Left ventricle myocardium inferior (tissue), 1 donor: ENCODE data around the gene NSDHL. TPM values are rescaled to one million over a fixed set of nuclear protein-coding genes. Genes with fewer than 3 reads are reported as not detected.

ENCODE experiments used
- DNase-seq: peaks from one replicate; pipeline ENCODE4 v3.0.0-alpha.2; 2020
- H3K27ac ChIP-seq: fragments of 200-600 bp; replicated peaks from 2 replicates; pipeline ENCODE4 v1.8.0; 2021
- H3K27me3 ChIP-seq: fragments of 200-600 bp; 2 replicates; pipeline ENCODE4 v1.8.0; 2021; ENCODE audit warnings: low read depth
- H3K36me3 ChIP-seq: fragments of 200-600 bp; 2 replicates; pipeline ENCODE4 v1.8.0; 2021
- H3K4me1 ChIP-seq: fragments of 200-600 bp; 2 replicates; pipeline ENCODE4 v1.8.0; 2021
- H3K4me3 ChIP-seq: fragments of 200-600 bp; 2 replicates; pipeline ENCODE4 v1.8.0; 2021; ENCODE audit warnings: mild to moderate bottlenecking, moderate library complexity
- H3K9me3 ChIP-seq: fragments of 200-600 bp; replicated peaks from 2 replicates; pipeline ENCODE4 v1.8.0; 2021
- intact Hi-C: fragments of 100-400 bp; cut with micrococcal nuclease; formaldehyde crosslinking; loops from one replicate; pipeline ENCODE4 v1.11.0; 2022
- total RNA-seq: library from RNA; stranded (reverse); fragmentation: NEBNext Ultra II Directional; extraction: Animal tissue kit (Norgen Biotek cat#: 25700); gene quantifications from one replicate; pipeline ENCODE4 v1.2.1, GENCODE V29; 2021
- TF ChIP-seq, protein P1 (sequence below): fragments of 200-600 bp; IDR thresholded peaks from 2 replicates; pipeline ENCODE4 v1.8.0; 2021; ENCODE audit warnings: antibody characterized with exemption, mild to moderate bottlenecking, borderline replicate concordance
- donor health status: DM: no; HTN: yes; CAD: no; lungs with severe emphysema.

The NSDHL gene
- total RNA-seq, 1 donor from 2014 or later, result 11.4 TPM

DNA sequence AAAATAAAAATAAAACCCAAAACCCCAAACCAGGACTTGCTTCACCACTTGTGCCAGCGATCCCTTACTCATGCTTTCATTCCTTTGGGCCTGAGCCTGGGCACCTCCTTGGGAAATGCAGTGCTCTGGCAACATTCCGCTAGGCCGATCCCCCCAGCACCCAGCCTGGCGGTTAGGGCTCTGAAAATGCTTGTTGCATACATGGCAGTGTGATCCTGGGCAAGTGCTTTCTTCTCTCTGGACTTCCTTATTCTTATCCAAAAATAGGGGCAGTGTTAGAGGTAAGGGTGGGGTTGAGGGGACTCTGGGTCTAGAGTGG lies 71.6 kb downstream of the NSDHL start:
- Histone ChIP-seq H3K4me1 (peaks cover 9% of the 10 kb centered on the region), H3K27me3 (peaks cover 9% of the 10 kb centered on the region), H3K9me3 (no peaks in the 10 kb centered on the region), H3K4me3 (no peak overlapping the region), H3K27ac (no peak overlapping the region), H3K36me3 (no peaks in the 10 kb centered on the region)
- TF ChIP-seq, protein P1, sequence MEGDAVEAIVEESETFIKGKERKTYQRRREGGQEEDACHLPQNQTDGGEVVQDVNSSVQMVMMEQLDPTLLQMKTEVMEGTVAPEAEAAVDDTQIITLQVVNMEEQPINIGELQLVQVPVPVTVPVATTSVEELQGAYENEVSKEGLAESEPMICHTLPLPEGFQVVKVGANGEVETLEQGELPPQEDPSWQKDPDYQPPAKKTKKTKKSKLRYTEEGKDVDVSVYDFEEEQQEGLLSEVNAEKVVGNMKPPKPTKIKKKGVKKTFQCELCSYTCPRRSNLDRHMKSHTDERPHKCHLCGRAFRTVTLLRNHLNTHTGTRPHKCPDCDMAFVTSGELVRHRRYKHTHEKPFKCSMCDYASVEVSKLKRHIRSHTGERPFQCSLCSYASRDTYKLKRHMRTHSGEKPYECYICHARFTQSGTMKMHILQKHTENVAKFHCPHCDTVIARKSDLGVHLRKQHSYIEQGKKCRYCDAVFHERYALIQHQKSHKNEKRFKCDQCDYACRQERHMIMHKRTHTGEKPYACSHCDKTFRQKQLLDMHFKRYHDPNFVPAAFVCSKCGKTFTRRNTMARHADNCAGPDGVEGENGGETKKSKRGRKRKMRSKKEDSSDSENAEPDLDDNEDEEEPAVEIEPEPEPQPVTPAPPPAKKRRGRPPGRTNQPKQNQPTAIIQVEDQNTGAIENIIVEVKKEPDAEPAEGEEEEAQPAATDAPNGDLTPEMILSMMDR, result no peak
- no peak for DNase-seq
- intact Hi-C loops, result no loop called here

DNA sequence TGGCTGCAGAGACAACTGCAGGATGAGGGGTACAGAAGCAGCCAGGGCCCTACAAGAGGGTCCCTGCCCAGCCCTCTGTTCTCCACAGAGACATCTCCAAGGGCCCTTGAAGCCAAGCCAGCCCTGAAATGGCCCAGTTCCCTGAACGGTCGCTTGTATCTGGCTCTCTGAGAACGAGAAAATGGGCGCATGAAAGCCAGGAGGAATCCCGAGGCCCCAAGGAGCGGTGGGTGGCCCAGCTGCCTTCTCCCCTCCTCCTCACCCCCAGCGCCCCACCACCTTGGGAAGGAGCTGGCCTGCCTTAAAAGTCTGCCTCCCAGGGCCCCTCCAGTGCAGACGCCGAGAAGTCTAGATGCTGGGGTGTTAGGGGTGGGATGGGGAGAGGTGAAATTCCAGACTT lies 72.7 kb downstream of the NSDHL start:
- Histone ChIP-seq H3K36me3 (no peaks in the 10 kb centered on the region), H3K9me3 (no peaks in the 10 kb centered on the region), H3K27me3 (peaks cover 3% of the 10 kb centered on the region), H3K27ac (no peak overlapping the region), H3K4me1 (peaks cover 9% of the 10 kb centered on the region), H3K4me3 (no peak overlapping the region)
- TF ChIP-seq, protein P1, result no peak
- no peak for DNase-seq
- intact Hi-C loops, result no loop called here

DNA sequence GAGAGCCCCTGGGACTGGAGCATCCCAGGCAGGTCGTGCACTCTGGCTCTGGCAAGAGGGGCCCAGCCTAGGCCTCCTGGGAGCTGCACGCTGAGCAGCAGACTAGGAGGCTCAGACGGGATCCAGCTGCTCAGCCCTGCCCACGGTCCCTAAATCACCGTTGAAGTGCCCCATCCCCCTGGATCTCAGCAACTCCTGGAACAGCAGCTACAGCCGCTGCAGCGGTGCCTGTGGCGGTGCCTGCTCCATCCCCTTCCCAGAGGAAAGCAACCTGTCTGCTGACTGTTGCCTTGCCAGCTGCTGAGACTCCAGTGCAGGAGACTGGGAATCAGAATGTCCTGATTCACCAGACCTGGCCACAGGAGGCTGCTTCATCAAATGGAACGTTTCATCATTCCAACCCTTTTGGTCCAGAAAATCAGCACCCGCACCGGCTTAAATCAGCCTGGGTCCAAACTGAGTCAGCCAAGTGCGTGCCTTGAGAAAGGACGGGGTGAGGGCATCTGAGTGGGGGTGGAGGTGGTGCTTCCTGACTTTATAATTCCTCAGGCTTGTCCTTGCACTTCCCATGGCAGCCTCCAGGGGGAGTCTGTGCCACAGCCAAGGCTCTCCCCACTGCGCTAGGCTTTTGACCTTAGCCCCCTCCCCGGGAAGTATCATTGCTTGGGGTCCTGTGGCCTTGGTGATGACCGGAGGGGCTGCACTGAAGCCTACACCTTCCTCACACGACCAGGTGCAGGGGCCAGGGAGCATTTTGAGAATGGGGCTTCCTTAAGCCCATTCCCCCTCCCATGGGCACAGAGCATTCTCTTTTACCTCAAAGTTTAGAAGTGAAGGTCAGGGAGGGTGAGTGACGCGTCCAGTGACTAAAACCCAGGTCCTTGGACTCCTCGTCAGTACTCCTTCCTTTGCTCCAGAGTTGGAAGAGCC lies 73.6 kb downstream of the NSDHL start:
- peaks cover 9% of the 10 kb centered on the region for H3K4me1 ChIP-seq
- no peaks in the 10 kb centered on the region for H3K36me3 ChIP-seq
- intact Hi-C loops, result no loop called here
- no peak for DNase-seq
- TF ChIP-seq, protein P1, result peak; percentile 74
- no peak overlapping the region for H3K4me3 ChIP-seq
- no peaks in the 10 kb centered on the region for H3K9me3 ChIP-seq
- H3K27me3 ChIP-seq, result no peaks in the 10 kb centered on the region
- H3K27ac ChIP-seq, result no peak overlapping the region

DNA sequence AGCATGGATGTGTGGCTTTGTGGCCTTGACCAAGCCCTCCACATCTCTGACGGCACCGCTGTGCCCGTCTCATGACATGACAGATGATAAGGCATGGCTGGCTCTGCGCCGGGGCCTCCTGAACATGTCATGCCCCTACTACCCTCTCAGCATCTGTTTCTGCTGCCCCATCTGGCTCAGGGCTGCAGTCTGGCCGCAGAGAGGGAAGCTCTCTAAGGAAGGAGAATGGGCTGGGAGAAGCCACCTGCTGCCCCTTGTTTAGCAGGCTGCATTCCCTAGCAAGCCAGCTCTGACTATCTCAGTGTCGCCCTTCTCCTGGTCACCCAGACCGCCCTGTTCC lies 74.2 kb downstream of the NSDHL start:
- DNase-seq, result no peak
- no peaks in the 10 kb centered on the region for H3K27me3 ChIP-seq
- TF ChIP-seq, protein P1, result no peak
- no peak overlapping the region for H3K27ac ChIP-seq
- no peaks in the 10 kb centered on the region for H3K36me3 ChIP-seq
- intact Hi-C loops, result no loop called here
- peaks cover 9% of the 10 kb centered on the region for H3K4me1 ChIP-seq
- H3K4me3 ChIP-seq, result no peak overlapping the region
- no peaks in the 10 kb centered on the region for H3K9me3 ChIP-seq

DNA sequence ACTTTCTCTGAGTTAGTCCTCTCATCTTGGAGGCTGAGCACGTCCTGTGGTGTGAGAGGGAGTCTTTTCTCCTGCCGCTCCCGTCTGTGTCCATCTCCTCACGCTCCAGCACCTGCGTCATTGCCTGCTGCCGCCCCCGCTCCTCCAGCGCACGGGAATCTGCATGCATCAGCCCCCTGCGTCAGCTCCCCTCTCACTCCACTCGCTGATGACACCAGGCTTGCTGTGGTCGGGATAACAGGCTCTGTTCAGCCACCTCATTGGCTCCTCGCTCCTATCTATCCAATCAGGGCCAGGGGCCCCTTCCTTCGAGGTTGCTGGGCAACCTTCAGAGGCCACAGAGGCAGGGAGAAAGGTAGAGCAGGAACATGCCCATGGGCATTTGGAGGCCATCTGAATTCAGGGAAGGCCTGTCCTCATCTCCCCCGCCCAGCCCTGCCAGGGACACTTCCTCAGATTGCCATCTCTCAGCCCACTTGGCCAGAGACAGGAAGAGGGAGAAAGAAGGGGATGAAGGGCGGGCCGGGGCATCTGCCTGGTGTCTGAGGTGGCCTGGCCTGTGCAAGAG lies 76.3 kb downstream of the NSDHL start:
- no peaks in the 10 kb centered on the region for H3K27me3 ChIP-seq
- no peak overlapping the region for H3K27ac ChIP-seq
- H3K4me3 ChIP-seq, result no peak overlapping the region
- H3K4me1 ChIP-seq, result peaks cover 9% of the 10 kb centered on the region
- TF ChIP-seq, protein P1, result no peak
- no peaks in the 10 kb centered on the region for H3K36me3 ChIP-seq
- intact Hi-C loops, result no loop called here
- no peaks in the 10 kb centered on the region for H3K9me3 ChIP-seq
- no peak for DNase-seq
